Transverse colon (tissue), 4 donors: Measurements from ENCODE around the gene TUNAR. TPM values are rescaled to one million over a fixed set of nuclear protein-coding genes. Genes with fewer than 3 reads are reported as not detected.

Experiments used
- DNase-seq: peaks from one replicate; pipeline ENCODE4 v3.0.0-alpha.2; 2019
- H3K27ac ChIP-seq, 4 donors: fragments of 200-600 bp; sonication (generic); 2 replicates each; pipeline ENCODE4 v1.5.1; 2016 to 2018; ENCODE audit warnings: inconsistent platforms in 4 of 4
- H3K27me3 ChIP-seq: fragments of 200-600 bp; sonication (generic); 2 replicates; pipeline ENCODE4 v1.5.1; 2017; ENCODE audit warnings: inconsistent platforms
- H3K36me3 ChIP-seq, 4 donors: fragments of 200-600 bp; sonication (generic); 2 replicates each; pipeline ENCODE4 v1.5.1; 2017 to 2019; ENCODE audit warnings: inconsistent platforms in 4 of 4
- H3K4me1 ChIP-seq, 4 donors: fragments of 200-600 bp; sonication (generic); 2 replicates each; pipeline ENCODE4 v1.5.1; 2017 to 2020; ENCODE audit warnings: inconsistent platforms in 4 of 4
- H3K4me3 ChIP-seq, 4 donors: fragments of 200-600 bp; sonication (generic); 1 replicate in 1 of 4; 2 replicates in 3 of 4; pipeline versions ENCODE4 v1.5.1 to v1.6.1; 2017 to 2019; ENCODE audit warnings: inconsistent platforms in 4 of 4
- H3K9me3 ChIP-seq, 2 donors: fragments of 200-600 bp; sonication (generic); 2 replicates each; pipeline ENCODE4 v1.5.1; 2017 to 2019; ENCODE audit warnings: inconsistent platforms in 2 of 2
- CTCF ChIP-seq, 5 experiments: fragments of 200-600 bp in 3 of 5; fragments of 450-650 bp in 2 of 5; sonication (generic) in 3 of 5; IDR thresholded peaks; 1 replicate in 2 of 5; 2 replicates in 3 of 5; pipeline ENCODE4 v1.5.1; 2016 to 2017; ENCODE audit warnings: antibody characterized with exemption in 5 of 5, inconsistent platforms in 3 of 5, mild to moderate bottlenecking in 2 of 5, moderate library complexity in 1 of 5
- EP300 ChIP-seq: sonication (generic); formaldehyde crosslinking; IDR thresholded peaks from one replicate; pipeline ENCODE4 v1.6.1; 2017; ENCODE audit warnings: antibody characterized with exemption, low read depth
- POLR2A ChIP-seq: fragments of 450-650 bp; IDR thresholded peaks from one replicate; pipeline ENCODE4 v1.6.1; 2016; ENCODE audit warnings: antibody characterized with exemption, mild to moderate bottlenecking, moderate library complexity
- POLR2AphosphoS5 ChIP-seq, 3 donors: sonication (generic); formaldehyde crosslinking; IDR thresholded peaks; one replicate each; pipeline ENCODE4 v1.6.1; 2016; ENCODE audit warnings: antibody characterized with exemption in 3 of 3
- WGBS, 2 donors: methylation state at CpG; one replicate each; pipeline ENCODE4 v1.1.5; 2018; ENCODE audit warnings: low coverage in 1 of 2; 5-methylcytosine and 5-hydroxymethylcytosine counted together
- in situ Hi-C, 4 donors: fragments of 200-750 bp; cut with MboI; loops; one replicate each; pipeline versions ENCODE4 v1.15.0 to v1.15.1; 2017; ENCODE audit warnings: low sequenced_read_pairs in 3 of 4, low pct_ligation_motif_present in 1 of 4, low pct_unique_long_range_greater_than_20kb in 1 of 4
- intact Hi-C: fragments of 100-400 bp; cut with DNase I; formaldehyde crosslinking; loops from one replicate; pipeline ENCODE4 v1.15.1; 2023; ENCODE audit warnings: low total_unique reads
- total RNA-seq, 4 donors: library from RNA; depleted of rRNA; stranded (reverse); fragments of >200 nt; gene quantifications; one replicate each; pipeline ENCODE4 v1.1.0, GENCODE V29; 2016

TUNAR gene
- total RNA-seq, 4 donors from 2014 or later: not detected

DNA sequence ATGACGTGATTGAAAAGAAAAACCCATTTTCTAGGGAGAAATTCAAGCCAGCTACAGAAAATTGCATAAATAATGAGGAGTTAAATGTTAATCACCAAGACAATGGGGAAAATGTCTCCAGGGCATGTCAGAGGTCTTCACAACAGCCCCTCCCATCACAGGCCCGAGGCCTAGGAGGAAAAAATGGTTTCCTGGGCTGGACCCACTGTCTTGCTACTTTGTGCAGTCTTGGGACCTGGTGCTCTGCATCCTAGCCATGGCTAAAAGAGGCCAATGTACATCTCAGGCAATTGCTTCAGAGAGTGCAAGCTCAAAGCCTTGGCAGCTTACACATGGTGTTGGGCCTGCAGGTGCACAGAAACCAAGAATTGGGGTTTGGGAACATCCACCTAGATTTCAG, 65.3 kb downstream of the TUNAR start:
- TF ChIP-seq POLR2AphosphoS5 (IDR thresholded peaks at IDR 0.05): no peak
- TF ChIP-seq EP300: no peak
- no peak for TF ChIP-seq POLR2A
- TF ChIP-seq CTCF (IDR thresholded peaks at IDR 0.05): no peak

DNA sequence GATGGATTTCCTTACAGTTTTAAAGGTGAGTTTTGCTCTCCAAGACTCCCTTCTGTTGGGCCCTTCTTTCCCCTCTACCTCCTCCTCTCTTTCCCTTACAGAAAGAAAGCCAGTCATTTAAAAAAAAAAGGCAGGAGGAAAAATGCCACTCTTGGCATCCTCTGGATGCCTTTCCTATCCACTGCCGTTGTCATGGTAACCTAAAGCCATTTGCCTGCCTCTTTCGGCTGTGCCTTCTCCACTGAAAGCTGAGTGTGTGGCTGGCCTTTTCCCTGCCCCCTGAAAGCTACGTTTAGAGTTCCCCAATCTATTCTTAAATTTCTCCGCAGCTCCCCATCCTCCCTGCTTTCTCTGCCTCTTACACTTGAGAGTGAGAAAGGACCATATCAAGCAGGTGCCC, 67.1 kb downstream of the TUNAR start:
- DNase-seq: no peak
- WGBS, 2 donors: 18 to 24% methylated on average over 4 of the region's 4 CpGs
- intact Hi-C loops: no loop called here
- Histone ChIP-seq H3K9me3 (peaks cover 3 to 4% of the 10 kb centered on the region in 2 donors), H3K4me1 (no peaks in the 10 kb centered on the region), H3K4me3 (no peak overlapping the region), H3K27me3 (no peaks in the 10 kb centered on the region), H3K36me3 (no peaks in the 10 kb centered on the region), H3K27ac (no peak overlapping the region)
- no peak for TF ChIP-seq POLR2AphosphoS5 (IDR thresholded peaks at IDR 0.05)
- TF ChIP-seq POLR2A: no peak
- no peak for TF ChIP-seq EP300
- no peak for TF ChIP-seq CTCF (IDR thresholded peaks at IDR 0.05)
- in situ Hi-C loops: no loop called here

More for the DNA sequence above, 65.3 kb downstream of the TUNAR start:
- Histone ChIP-seq H3K27ac (no peak overlapping the region), H3K4me3 (no peak overlapping the region), H3K4me1 (no peaks in the 10 kb centered on the region), H3K36me3 (no peaks in the 10 kb centered on the region), H3K27me3 (no peaks in the 10 kb centered on the region), H3K9me3 (peaks cover 3 to 4% of the 10 kb centered on the region in 2 donors)
- intact Hi-C loops: no loop called here
- DNase-seq: no peak
- 9 to 15% methylated on average over 2 of the region's 2 CpGs for WGBS, 2 donors
- in situ Hi-C loops: no loop called here

GRCh38 chr14:95944462-95944861, 67.8 kb downstream of the TUNAR start:
- H3K27ac ChIP-seq: no peak overlapping the region
- intact Hi-C loops: no loop called here
- no peaks in the 10 kb centered on the region for H3K4me1 ChIP-seq
- H3K4me3 ChIP-seq: no peak overlapping the region
- TF ChIP-seq EP300: no peak
- no peak for TF ChIP-seq POLR2AphosphoS5 (IDR thresholded peaks at IDR 0.05)
- TF ChIP-seq CTCF (IDR thresholded peaks at IDR 0.05): no peak
- TF ChIP-seq POLR2A: no peak
- no peak for DNase-seq
- WGBS, 2 donors: 51% methylated on average over 6 of the region's 6 CpGs; no CpG with 5 or more reads in 1 of the 2 donors
- in situ Hi-C loops: no loop called here
- H3K36me3 ChIP-seq: no peaks in the 10 kb centered on the region
- peaks cover 3 to 4% of the 10 kb centered on the region in 2 donors for H3K9me3 ChIP-seq
- no peaks in the 10 kb centered on the region for H3K27me3 ChIP-seq

GRCh38 chr14:95946867-95947266, 70.2 kb downstream of the TUNAR start:
- H3K27me3 ChIP-seq: no peaks in the 10 kb centered on the region
- intact Hi-C loops (no loop called here), in situ Hi-C loops (no loop called here)
- H3K36me3 ChIP-seq: no peaks in the 10 kb centered on the region
- H3K9me3 ChIP-seq: peaks cover 3% of the 10 kb centered on the region in 2 donors
- no peak for DNase-seq
- TF ChIP-seq POLR2AphosphoS5 (IDR thresholded peaks at IDR 0.05): no peak
- no peak for TF ChIP-seq CTCF (IDR thresholded peaks at IDR 0.05)
- no peak for TF ChIP-seq EP300
- no peak for TF ChIP-seq POLR2A
- no peak overlapping the region for H3K4me3 ChIP-seq
- H3K4me1 ChIP-seq: no peaks in the 10 kb centered on the region
- 76% methylated on average over 1 of the region's 1 CpG; no CpG with 5 or more reads in 1 of the 2 donors for WGBS, 2 donors
- H3K27ac ChIP-seq: no peak overlapping the region
